HG03442 (cell line): Measurements from ENCODE around the gene PHC1.
"Not testable (repeated sequence)": the region's sequence is repeated elsewhere in the genome, so short reads cannot be mapped to it uniquely, and the experiment has no call there.

Source experiments
- ATAC-seq: cut with Tn5 transposase; IDR thresholded peaks from one replicate; pipeline ENCODE4 v1.9.1; 2021; ENCODE audit warnings: mild to moderate bottlenecking, moderate library complexity; ENCODE audit not compliant: unreplicated experiment

PHC1 gene

DNA sequence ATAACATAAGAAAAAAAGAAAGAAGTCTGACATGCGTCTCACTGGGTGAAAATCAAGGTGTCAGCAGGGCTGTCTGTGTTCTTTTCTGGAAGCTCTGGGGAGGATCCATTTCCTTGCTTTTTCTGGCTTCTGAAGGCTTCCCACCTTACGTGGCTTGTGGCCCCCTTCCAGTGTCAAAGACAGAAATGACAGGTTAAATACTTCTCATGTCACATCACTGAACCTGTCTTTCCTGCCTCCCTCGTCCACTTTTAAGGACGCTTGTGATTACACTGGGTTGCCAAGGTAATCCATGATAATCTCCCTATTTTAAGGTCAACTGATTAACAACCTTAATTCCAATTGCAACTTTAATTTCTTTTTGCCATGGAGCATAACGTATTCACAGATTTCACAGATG lies 4.6 kb upstream of the PHC1 start:
- no peak for ATAC-seq

DNA sequence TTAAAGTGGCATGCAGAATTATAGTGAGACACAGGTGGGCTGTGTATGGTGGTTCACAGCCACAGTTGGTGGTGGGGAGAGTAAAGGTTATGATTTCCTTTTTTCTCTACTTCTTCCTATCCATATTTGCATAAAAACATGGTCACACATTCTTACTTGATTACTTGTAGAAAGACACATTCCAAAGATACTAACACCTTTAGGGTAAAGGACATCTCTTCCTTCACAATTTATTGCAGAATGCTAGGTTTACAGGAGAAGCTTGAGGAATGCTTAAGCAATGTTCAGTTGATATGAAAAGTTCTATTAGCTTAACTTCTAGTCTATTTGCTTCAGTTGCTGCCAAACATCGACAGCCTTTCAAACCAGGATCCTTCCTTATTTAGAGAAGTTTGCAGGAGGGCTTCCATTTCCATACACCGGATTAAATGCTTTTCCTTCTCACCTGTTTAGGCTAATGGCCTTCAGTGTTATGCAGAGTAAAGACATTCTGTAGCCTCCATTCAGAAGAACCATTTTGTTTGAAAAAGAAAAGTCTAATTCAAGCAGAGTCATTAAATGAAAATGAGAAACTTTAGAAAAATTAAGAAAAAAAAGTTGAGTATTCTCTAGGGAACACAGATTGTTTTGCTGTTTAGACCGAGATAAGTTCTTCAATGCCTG lies 2.6 kb upstream of the PHC1 start:
- no peak for ATAC-seq

DNA sequence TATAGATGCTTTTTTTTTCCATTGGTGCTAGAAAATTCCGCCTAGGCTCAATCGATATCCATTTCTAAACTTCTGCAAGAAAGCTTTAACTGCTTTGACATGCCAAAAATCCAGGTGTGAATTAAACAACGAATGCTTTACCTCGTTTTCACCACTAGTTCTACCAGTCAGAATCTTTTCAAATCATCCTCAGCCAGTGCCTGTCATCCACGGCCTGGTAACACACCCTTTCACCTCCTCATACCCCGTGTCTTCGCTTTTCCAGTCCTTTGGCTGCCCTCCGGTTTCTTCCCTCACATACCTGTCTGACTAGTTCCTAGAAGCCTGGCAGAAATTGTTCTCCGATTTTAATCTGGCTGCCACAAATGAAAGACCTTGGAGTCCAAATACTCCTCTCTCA lies 1.4 kb upstream of the PHC1 start:
- ATAC-seq, result no peak

DNA sequence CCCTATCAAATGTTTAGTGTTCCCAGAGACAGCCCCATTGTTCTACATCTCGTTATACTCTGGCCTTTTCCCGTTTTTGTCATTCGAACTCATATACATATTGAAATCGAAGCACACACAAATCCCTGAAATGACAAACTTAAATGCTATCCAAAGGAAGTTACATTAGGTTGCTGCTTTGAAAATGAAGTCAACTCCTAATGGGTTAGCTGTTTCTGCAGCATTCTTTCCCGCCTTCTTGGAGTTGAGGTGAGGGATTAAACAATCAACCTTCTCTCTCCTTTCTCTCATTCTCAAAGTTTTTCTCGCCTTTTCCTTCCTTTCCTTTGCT lies 642 bp upstream of the PHC1 start:
- ATAC-seq, result no peak

DNA sequence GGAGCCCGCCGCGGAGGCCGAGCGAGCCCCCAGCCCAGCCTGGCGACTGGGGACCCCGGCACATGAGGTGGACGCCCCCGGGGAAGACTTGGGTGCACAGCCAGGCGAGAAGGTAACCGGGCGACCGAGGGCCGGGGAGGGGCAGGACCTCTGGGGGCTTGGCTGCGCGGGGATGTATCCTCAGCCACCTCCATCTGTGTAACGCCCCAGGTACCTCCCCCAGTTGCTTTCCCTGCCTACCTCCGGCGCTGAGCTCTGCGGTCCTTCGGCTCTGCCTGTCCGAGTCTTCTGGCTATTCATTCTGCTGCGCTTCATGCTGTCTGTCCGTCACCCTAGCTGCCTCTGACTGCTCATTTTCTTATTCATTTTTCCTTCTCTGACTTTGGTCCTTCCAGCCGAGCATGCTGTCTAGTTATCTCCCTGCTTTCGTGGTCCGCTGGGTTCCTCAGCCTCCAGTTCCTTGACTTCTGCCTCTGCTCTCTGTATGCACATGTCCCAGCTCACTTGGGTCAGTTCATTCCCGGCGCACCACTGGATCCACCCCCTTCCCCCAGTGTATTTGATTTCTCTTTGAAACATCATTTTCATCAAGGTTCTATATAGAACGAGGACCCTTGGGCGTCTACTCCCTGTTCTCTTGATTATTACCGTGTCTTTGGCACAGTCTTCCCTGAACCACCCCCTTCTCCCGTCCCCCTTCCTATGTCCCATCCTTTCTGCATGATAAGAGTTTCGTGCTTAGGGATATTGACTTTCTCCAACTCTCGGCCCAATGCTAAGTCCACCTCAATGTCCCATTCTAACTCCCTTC lies 612 bp downstream of the PHC1 start:
- peak; percentile 77 for ATAC-seq

DNA sequence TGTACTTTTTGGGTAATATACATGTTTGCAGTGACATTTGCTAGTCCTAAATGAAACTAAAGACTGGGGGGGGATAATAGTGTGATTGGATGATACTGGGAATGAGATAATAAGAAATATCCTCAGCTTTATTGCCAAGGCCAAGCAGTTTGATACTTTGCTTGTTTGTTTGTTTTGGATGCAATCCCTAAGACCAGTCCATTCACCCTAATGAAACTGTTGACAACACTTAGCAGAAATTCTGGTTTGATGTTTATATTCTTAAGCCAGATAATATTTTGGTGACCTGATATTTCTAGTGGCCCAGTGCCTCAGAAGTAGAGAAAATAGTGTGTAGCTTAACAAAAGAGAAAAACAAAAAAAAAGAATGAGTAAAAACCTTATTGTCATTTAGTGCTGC lies 1.8 kb downstream of the PHC1 start:
- no peak for ATAC-seq

DNA sequence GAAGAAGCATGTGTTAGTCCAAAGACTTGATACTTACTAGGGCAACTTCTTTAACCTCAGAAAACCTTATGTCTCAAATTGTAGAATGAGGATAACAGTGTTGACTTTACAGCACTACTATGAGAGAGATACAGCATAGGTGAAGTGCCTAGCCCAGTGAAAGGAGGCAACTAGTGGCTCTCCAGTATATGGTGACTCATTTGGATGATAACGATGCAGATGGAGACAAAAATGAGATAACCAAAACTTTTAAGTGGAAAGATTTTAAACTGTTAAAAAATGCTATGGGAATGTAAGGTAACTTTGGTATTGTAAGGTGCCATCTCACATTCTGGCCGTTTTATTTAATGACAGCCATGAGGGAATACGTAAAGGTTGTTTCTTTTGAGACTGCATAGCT lies 2.7 kb downstream of the PHC1 start:
- no peak for ATAC-seq

DNA sequence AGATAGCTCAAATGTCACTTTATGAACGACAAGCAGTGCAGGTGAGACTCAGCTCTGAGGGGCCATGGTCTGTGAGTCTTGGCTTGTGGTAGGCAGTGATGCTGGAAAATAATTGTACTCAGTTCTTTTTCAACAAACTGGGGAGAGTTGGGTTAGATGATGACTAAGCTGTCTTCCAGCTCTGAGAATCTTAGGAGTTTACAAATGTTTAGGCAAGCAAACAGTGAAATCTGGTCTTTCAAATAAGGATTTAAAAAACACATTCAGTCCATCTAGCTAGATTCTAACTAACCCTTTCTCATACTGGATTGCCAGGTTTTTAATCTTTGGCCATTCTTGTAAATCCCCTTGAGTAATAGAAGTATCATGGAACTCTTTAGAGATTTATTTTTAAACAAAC lies 3.4 kb downstream of the PHC1 start:
- no peak for ATAC-seq

DNA sequence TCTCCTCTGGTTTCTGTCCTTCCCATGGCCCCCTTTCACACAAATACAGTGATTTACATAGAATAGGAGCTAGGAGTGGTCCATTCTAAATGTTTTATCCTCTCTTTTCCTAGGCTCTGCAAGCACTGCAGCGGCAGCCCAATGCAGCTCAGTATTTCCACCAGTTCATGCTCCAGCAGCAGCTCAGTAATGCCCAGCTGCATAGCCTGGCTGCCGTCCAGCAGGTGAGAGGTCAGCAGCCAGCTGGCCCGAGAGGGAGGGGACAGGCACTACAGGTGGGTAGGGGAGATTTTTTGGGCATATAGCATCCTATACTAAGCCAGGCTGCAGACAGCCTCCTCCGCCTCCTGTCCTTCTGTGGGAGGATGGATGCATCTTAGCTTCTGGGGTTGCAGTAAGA lies 5.3 kb downstream of the PHC1 start:
- not testable (repeated sequence) for ATAC-seq

DNA sequence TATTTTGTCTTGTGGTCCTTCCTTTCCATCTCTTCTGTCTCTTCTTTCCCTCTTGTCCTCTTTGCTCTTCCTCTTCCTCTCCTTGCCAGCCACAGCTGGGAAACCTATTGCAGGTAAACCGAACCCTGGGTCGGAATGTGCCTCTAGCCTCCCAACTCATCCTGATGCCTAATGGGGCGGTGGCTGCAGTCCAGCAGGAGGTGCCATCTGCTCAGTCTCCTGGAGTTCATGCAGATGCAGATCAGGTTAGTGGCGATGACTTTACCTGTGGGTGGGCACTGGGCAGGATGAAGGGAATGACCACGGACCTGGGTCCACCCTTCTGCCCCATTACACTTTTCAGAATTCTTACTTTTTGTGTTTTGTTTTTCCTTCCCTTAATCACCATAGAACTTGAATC lies 8.2 kb downstream of the PHC1 start:
- no peak for ATAC-seq

DNA sequence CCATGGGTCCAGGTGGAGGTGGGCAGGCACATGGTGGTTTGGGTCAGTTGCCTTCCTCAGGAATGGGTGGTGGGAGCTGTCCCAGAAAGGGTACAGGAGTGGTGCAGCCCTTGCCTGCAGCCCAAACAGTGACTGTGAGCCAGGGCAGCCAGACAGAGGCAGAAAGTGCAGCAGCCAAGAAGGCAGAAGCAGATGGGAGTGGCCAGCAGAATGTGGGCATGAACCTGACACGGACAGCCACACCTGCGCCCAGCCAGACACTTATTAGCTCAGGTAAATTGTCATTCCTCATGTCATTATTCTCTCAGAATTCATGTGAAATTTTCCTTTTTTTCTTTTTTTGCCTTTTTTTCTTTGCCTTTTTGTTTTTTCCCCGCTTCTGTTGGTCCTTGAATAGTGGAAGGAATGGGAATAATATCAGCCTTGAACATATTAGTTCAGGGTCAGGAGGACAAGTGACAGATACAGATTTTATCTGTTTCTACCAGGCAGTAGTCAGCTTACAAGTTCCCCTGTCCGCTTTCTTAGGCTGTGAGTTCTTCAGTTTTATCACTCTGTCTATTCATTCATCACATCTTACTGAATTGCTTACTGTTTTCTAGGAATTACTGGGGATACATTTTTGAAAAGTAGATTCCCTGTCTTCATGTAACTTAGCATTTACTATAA lies 16.5 kb downstream of the PHC1 start:
- not testable (repeated sequence) for ATAC-seq

DNA sequence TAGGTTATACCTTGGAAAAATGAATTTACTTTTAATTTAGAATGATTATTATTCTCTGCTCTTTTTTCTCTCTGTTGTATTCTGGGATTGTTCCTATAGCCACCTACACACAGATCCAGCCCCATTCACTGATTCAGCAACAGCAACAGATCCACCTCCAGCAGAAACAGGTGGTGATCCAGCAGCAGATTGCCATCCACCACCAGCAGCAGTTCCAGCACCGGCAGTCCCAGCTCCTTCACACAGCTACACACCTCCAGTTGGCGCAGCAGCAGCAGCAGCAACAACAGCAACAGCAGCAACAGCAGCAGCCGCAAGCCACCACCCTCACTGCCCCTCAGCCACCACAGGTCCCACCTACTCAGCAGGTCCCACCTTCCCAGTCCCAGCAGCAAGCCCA lies 18.2 kb downstream of the PHC1 start:
- ATAC-seq, result not testable (repeated sequence)

DNA sequence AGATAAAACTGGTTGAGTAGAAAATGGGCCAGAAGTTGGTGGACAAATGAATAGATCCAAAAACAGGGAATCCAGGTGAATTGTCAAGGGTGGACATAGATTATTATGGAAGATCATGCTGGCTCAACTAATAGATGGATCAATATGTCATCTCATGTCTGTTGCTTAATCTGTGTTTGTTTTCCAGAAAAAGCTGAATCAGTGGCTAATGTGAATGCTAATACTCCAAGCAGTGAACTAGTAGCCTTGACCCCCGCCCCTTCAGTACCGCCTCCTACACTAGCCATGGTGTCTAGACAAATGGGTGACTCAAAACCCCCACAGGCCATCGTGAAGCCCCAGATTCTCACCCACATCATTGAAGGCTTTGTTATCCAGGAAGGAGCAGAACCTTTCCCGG lies 19.8 kb downstream of the PHC1 start:
- not testable (repeated sequence) for ATAC-seq

DNA sequence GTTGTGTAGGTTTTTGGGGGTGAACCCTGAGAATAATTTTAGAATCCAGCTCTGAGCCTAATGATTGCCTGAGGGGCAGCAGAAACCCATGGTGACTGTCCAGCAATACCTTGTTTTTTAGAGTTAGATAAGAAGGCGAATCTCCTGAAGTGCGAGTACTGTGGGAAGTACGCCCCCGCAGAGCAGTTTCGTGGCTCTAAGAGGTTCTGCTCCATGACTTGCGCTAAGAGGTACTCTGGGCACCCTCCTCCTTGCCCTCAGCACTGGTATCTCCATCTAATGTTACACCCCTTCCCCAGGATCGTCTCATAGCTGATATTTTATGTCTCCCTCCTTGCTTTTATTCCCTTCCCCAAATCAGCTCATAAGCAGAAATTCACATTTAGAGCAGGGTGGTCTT lies 22.4 kb downstream of the PHC1 start:
- no peak for ATAC-seq

DNA sequence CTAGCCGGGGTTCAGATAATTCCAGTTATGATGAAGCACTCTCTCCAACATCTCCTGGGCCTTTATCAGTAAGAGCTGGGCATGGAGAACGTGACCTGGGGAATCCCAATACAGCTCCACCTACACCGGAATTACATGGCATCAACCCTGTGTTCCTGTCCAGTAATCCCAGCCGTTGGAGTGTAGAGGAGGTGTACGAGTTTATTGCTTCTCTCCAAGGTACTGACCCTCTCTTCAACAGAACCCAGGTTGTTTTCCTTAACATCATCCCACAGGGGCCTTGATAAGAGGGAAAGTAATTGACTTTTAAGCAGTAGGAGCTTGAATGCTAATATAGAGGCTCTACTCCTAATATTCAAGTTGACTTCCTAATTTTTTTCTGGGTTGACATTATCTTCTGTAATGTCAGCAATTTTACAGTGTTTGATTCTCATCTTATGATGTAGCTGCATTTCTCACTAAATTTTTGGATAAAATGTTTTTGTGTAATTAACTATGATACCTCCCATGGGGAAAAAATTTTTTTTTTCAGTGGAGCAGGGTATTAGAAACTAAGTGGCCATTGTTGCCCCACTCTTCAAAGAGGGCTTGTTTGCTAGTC lies 23.6 kb downstream of the PHC1 start:
- not testable (repeated sequence) for ATAC-seq

DNA sequence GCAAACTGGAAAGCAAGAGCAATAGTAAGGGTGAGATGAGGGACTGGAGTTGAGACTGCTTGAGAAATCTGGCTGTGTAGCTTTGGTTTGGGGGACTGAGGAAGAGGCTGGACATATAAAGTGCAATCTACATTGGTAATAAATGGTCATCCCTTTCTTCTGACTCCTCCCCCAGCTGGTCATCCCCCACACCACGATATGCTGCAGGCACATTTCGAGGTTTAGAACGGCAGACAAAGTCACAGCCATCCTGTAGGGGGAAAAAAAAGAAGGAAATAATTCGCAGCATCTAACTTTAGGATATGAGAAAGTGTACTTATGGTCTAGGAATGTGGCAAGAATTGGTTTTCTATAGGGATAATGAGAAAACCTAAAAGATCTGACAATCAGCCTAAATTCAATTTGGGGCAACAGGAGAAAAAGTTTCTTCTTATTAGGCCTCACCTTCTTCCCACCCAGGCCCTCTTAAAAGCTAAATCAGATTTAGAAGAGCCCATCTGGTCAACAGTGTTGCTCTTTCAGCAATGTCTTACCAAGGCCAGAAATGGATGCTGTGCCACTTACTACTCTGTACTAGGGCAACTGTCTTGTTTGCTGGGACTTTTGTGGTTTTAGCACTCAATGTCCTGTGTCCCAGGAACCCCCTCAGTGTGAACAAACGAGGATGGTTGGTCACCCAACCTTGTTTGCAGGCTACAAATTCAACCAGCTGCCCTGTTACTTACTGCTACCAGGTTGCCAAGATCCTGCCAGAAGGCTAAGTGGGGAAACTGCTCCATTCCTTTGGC lies 27.6 kb downstream of the PHC1 start:
- no peak for ATAC-seq

DNA sequence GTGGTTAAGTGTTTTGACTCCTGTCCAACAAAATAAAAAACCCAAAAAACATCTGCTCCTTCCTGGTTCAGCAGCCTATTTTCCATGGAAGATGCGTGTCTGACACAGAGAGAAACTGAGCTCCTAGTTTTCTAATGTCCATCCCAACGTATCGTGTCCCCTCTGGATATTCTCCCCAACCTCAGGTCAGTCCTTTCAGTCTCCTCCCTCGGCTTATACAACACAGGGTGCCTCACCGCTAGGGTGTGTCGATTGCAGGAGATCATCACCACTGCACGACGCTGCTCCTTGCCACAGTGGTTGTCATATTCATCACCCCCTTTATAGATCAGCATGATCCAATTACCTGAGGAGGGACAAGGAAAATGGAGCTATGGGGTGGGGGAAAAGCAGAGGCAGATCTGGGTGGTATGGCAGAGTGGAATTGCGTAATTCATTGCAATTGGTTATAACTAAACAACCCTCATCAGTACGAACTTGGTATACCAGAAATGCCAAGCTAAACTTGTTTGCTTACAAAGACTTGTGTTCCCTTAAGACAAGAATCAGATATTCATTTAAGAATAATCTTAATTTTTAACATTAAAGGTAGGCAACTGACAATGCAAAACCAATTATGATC lies 29.4 kb downstream of the PHC1 start:
- ATAC-seq, result no peak

DNA sequence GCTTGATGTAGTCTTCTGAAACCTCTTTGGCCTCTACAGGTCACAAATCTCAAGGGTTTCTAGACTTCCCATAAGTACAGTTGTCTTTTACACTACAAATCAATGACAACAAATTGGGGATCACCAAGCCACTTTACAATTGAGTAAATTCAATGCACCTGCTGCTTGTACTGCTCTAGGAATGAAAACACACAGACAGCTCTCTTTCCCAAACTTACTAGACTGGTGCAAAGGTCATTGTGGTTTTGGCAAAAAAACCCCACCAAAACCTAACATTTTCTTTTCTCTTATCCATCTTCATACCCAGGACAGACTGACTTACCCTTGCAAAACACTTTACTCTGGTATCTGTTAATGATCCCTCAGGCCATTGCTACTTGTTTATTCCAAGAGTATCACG lies 32.4 kb downstream of the PHC1 start:
- ATAC-seq, result no peak

DNA sequence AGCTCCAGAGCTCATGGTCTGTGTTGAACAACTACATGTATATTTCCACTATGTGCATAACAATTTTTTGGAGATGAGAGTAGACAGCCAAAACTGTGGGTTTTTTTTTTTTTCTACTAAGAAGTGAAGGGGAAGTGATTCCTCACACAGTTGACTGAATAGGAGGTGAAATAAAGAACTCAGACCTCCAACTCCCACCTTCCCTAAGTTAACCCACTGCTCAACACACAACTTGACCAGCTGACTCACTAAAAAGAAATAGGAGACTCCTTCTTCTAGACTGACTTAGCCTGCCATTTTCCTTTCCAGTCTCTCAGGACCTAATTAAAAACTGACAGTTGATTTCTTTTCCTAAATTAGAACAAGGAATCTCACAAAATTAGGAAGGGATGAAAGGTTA lies 33.4 kb downstream of the PHC1 start:
- ATAC-seq, result no peak

DNA sequence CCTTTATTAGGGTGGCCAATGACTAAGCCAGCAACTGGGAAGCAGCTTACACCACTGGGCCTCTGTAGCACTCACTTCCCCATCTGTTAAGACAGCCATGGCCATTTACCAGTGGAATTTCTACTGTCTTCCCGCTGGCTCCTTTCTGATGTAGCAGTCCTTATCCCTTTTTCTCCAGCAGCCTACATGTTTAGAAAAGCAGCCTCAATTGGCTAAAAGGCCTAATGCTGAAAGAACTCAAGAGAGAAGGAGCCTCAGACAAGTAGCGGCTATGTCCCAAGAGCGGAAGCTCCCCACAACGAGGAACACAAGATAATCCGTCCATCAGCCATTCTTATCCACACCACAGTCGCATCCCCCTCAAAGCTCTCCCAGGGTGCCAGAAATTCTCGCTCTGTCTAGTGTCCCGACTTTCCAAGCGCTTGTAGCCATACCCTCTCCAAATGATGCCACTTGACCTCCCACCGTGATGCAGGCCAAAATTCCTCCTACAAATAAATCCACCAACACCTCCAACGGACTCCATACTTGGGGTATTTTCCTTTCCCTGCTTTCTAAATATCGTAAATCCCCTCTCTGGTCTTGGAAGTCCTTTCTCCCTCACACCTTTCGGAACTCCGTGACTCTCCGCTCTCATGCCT lies 34.5 kb downstream of the PHC1 start:
- ATAC-seq, result no peak
